Subcutaneous adipose tissue (tissue), 4 donors: ENCODE results near the gene NBEAL1. TPM values are rescaled to one million over a fixed set of nuclear protein-coding genes. Genes with fewer than 3 reads are reported as not detected.

Experiments used
- CTCF ChIP-seq: fragments of 450-650 bp; IDR thresholded peaks from one replicate; pipeline ENCODE4 v1.5.1; 2016; ENCODE audit warnings: low read depth, mild to moderate bottlenecking, control low read depth, antibody characterized with exemption, moderate library complexity
- total RNA-seq, 4 donors: library from RNA; depleted of rRNA; stranded (reverse); fragments of >200 nt; gene quantifications; one replicate each; pipeline ENCODE4 v1.1.0, GENCODE V29; 2016

The NBEAL1 gene
- total RNA-seq, 4 donors from 2014 or later = 45.0 to 80.9 (median 54.3) TPM

- TF ChIP-seq CTCF = no peak
Observed at GRCh38 chr2:203025592-203025991, 10.9 kb downstream of the NBEAL1 start.

- TF ChIP-seq CTCF = no peak
Observed at GRCh38 chr2:203030545-203030944, 15.9 kb downstream of the NBEAL1 start.

GRCh38 chr2:203030991-203031390, 16.3 kb downstream of the NBEAL1 start:
- no peak for TF ChIP-seq CTCF

- TF ChIP-seq CTCF = no peak
Observed at GRCh38 chr2:203033395-203033794, 18.7 kb downstream of the NBEAL1 start.

- no peak for TF ChIP-seq CTCF
Observed at GRCh38 chr2:203035879-203036470, 21.3 kb downstream of the NBEAL1 start.

GRCh38 chr2:203037026-203037425, 22.4 kb downstream of the NBEAL1 start:
- no peak for TF ChIP-seq CTCF

- no peak for TF ChIP-seq CTCF
Observed at GRCh38 chr2:203038586-203038985, 23.9 kb downstream of the NBEAL1 start.
